ENCODE measurements around the gene FOXB2.
"Not testable (repeated sequence)": the region's sequence is repeated elsewhere in the genome, so short reads cannot be mapped to it uniquely, and the experiment has no call there.

FOXB2 gene

DNA sequence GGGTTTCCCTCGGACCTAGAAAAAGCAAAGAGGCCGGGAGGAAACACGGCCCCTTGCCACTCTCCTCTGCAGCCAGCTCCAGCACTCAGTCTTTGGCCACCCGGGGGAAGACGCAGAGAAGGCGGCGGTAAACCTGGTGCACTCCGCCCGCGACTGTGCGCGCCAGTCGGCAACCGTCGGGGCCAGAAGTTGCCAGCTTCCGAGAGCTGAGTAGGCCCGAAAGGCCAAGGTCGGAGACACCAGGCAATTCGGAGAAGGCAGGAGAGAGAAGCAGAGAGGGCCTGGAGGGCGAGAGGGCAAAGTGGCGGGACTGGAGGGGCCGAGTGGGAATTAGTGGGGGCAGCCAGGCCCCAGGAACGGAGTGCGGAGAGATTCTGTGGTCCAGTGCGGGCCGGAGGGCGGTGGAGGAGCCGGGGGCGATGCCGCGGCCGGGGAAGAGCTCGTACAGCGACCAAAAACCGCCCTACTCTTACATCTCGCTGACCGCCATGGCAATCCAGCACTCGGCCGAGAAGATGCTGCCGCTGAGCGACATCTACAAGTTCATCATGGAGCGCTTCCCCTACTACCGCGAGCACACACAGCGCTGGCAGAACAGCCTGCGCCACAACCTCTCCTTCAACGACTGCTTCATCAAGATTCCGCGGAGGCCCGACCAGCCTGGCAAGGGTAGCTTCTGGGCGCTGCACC lies at the start of gene FOXB2:
Gene FOXB2, plus strand, starts transcription at position 420 of the 690 bp plus-strand sequence. Its CDS starts 0 bp downstream, at position 420.
- ATAC-seq (ENCODE audit: insufficient read depth, low read depth) (no peak), DNase-seq (no peak)
- no peak within 1 kb of the TSS for H3K9ac ChIP-seq (ENCODE audit: low read depth, low read length)
- H3K4me3 ChIP-seq (ENCODE audit: low read depth in 1 of 2, low read length in 2 of 2) = no peak within 1 kb of the TSS
- H3K4me1 ChIP-seq (ENCODE audit: insufficient read depth, low read length) = no peaks in the 10 kb centered on the region
- H3K27ac ChIP-seq (ENCODE audit: low read length) = no peak within 1 kb of the TSS
- no peaks in the 10 kb centered on the region for H3K79me2 ChIP-seq (ENCODE audit: insufficient read depth, low read length)
- no peak for TF ChIP-seq EZH2 (IDR thresholded peaks at IDR 0.05; ENCODE audit: borderline replicate concordance, low read depth, low read length, severe bottlenecking)
- TF ChIP-seq, protein P1, sequence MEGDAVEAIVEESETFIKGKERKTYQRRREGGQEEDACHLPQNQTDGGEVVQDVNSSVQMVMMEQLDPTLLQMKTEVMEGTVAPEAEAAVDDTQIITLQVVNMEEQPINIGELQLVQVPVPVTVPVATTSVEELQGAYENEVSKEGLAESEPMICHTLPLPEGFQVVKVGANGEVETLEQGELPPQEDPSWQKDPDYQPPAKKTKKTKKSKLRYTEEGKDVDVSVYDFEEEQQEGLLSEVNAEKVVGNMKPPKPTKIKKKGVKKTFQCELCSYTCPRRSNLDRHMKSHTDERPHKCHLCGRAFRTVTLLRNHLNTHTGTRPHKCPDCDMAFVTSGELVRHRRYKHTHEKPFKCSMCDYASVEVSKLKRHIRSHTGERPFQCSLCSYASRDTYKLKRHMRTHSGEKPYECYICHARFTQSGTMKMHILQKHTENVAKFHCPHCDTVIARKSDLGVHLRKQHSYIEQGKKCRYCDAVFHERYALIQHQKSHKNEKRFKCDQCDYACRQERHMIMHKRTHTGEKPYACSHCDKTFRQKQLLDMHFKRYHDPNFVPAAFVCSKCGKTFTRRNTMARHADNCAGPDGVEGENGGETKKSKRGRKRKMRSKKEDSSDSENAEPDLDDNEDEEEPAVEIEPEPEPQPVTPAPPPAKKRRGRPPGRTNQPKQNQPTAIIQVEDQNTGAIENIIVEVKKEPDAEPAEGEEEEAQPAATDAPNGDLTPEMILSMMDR (IDR thresholded peaks at IDR 0.05; ENCODE audit: borderline replicate concordance, extremely low read depth, low read length, poor library complexity, severe bottlenecking) = no peak
- H2AFZ ChIP-seq (ENCODE audit: low read depth, low read length) = no peak within 1 kb of the TSS
- H3K36me3 ChIP-seq (ENCODE audit: insufficient read depth, low read length) = no peaks in the 10 kb centered on the region
- no peaks in the 10 kb centered on the region for H3K27me3 ChIP-seq (ENCODE audit: insufficient read depth, low read length, poor library complexity)
- H3K9me3 ChIP-seq (ENCODE audit: insufficient read depth, low read length, severe bottlenecking) = no peaks in the 10 kb centered on the region
- H4K20me1 ChIP-seq (ENCODE audit: insufficient read depth, low read length) = no peaks in the 10 kb centered on the region
- H3K4me2 ChIP-seq (ENCODE audit: insufficient read depth, low read length) = no peak within 1 kb of the TSS

DNA sequence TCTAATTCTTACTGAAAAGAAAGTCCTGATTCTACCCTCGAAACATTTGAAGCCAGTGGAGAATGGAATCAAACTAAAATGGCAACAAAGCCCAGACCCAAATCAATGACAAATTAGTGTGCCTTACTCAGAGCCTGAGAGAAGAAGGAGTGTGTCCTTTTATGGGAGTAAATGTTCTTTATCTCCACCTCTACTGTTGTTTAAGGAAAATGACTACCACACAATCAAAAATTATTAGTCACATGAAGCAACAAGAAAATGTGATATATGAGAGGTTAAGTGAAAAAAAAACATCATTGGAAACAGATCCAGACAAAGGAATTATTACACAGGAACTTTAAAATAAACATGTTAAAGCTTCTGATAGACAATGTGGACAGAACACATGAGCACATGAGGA lies 49.7 kb upstream of the FOXB2 start:
- H3K9me3 ChIP-seq (ENCODE audit: insufficient read depth, low read length, severe bottlenecking) = no peaks in the 10 kb centered on the region
- TF ChIP-seq, protein P1 (IDR thresholded peaks at IDR 0.05; ENCODE audit: borderline replicate concordance, extremely low read depth, low read length, poor library complexity, severe bottlenecking) = no peak
- TF ChIP-seq EZH2 (IDR thresholded peaks at IDR 0.05; ENCODE audit: borderline replicate concordance, low read depth, low read length, severe bottlenecking) = no peak
- no peak overlapping the region for H3K4me3 ChIP-seq (ENCODE audit: low read depth in 1 of 2, low read length in 2 of 2)
- no peaks in the 10 kb centered on the region for H3K27me3 ChIP-seq (ENCODE audit: insufficient read depth, low read length, poor library complexity)
- no peaks in the 10 kb centered on the region for H4K20me1 ChIP-seq (ENCODE audit: insufficient read depth, low read length)
- no peak overlapping the region for H3K4me2 ChIP-seq (ENCODE audit: insufficient read depth, low read length)
- H3K27ac ChIP-seq (ENCODE audit: low read length) = no peak overlapping the region
- DNase-seq (no peak), ATAC-seq (ENCODE audit: insufficient read depth, low read depth) (no peak)
- no peaks in the 10 kb centered on the region for H3K36me3 ChIP-seq (ENCODE audit: insufficient read depth, low read length)
- H2AFZ ChIP-seq (ENCODE audit: low read depth, low read length) = no peak overlapping the region
- no peaks in the 10 kb centered on the region for H3K79me2 ChIP-seq (ENCODE audit: insufficient read depth, low read length)
- no peak overlapping the region for H3K9ac ChIP-seq (ENCODE audit: low read depth, low read length)
- H3K4me1 ChIP-seq (ENCODE audit: insufficient read depth, low read length) = no peaks in the 10 kb centered on the region

DNA sequence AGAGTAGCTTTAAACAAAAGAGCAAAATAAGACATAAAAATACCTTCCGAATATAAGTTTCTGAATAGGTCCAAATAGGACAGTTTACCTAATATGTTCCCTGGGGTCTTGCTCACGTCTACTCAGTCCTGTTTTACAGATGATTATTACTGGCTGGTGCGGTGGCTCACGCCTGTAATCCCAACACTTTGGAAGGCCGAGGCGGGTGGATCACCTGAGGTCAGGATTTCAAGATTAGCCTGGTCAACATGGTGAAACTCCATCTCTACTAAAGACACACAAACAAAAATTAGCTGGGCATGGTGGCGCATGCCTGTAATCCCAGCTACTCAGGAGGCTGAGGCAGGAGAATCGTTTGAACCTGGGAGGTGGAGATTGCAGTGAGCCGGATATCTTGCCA lies 40.6 kb upstream of the FOXB2 start:
- not testable (repeated sequence) for ATAC-seq (ENCODE audit: insufficient read depth, low read depth); H4K20me1 ChIP-seq (ENCODE audit: insufficient read depth, low read length); H3K4me2 ChIP-seq (ENCODE audit: insufficient read depth, low read length); H3K36me3 ChIP-seq (ENCODE audit: insufficient read depth, low read length); H3K27me3 ChIP-seq (ENCODE audit: insufficient read depth, low read length, poor library complexity); H3K9ac ChIP-seq (ENCODE audit: low read depth, low read length); H3K4me1 ChIP-seq (ENCODE audit: insufficient read depth, low read length); H3K27ac ChIP-seq (ENCODE audit: low read length); H3K4me3 ChIP-seq (ENCODE audit: low read depth in 1 of 2, low read length in 2 of 2); DNase-seq; H3K9me3 ChIP-seq (ENCODE audit: insufficient read depth, low read length, severe bottlenecking); H2AFZ ChIP-seq (ENCODE audit: low read depth, low read length); H3K79me2 ChIP-seq (ENCODE audit: insufficient read depth, low read length)

DNA sequence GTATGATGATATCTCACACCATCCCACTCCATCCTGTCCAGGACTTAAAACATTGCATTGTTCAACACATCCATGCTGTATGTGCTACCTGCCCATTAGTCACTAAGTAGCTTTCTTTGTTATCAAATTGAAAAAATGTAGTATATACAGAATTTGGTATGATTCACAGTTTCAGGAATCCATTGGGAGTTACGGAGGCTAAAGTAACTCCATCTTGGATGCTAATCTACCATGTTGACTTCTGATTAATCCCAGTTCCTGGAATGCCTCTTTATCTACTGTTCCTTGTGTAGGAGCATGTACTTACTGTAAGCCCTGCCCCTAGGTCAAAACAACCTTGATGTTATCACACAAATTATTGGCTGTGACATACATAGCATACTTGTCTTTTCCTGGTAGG lies 38.9 kb upstream of the FOXB2 start:
- Histone ChIP-seq H2AFZ (ENCODE audit: low read depth, low read length) (no peak overlapping the region), H3K4me2 (ENCODE audit: insufficient read depth, low read length) (no peak overlapping the region), H3K79me2 (ENCODE audit: insufficient read depth, low read length) (no peaks in the 10 kb centered on the region), H3K9me3 (ENCODE audit: insufficient read depth, low read length, severe bottlenecking) (no peaks in the 10 kb centered on the region), H3K4me1 (ENCODE audit: insufficient read depth, low read length) (no peaks in the 10 kb centered on the region), H3K27me3 (ENCODE audit: insufficient read depth, low read length, poor library complexity) (no peaks in the 10 kb centered on the region), H4K20me1 (ENCODE audit: insufficient read depth, low read length) (no peaks in the 10 kb centered on the region), H3K36me3 (ENCODE audit: insufficient read depth, low read length) (no peaks in the 10 kb centered on the region), H3K9ac (ENCODE audit: low read depth, low read length) (no peak overlapping the region), H3K4me3 (ENCODE audit: low read depth in 1 of 2, low read length in 2 of 2) (no peak overlapping the region), H3K27ac (ENCODE audit: low read length) (no peak overlapping the region)
- ATAC-seq (ENCODE audit: insufficient read depth, low read depth) = no peak
- no peak for TF ChIP-seq EZH2 (IDR thresholded peaks at IDR 0.05; ENCODE audit: borderline replicate concordance, low read depth, low read length, severe bottlenecking)
- TF ChIP-seq, protein P1 (IDR thresholded peaks at IDR 0.05; ENCODE audit: borderline replicate concordance, extremely low read depth, low read length, poor library complexity, severe bottlenecking) = no peak
- DNase-seq = no peak
